GM18858 (cell line): ENCODE data around the gene ABCC1.
"Not testable (repeated sequence)": the region's sequence is repeated elsewhere in the genome, so short reads cannot be mapped to it uniquely, and the experiment has no call there.

Experiments
- ATAC-seq: cut with Tn5 transposase; IDR thresholded peaks from one replicate; pipeline ENCODE4 v1.9.1; 2021; ENCODE audit not compliant: unreplicated experiment

Gene ABCC1

DNA sequence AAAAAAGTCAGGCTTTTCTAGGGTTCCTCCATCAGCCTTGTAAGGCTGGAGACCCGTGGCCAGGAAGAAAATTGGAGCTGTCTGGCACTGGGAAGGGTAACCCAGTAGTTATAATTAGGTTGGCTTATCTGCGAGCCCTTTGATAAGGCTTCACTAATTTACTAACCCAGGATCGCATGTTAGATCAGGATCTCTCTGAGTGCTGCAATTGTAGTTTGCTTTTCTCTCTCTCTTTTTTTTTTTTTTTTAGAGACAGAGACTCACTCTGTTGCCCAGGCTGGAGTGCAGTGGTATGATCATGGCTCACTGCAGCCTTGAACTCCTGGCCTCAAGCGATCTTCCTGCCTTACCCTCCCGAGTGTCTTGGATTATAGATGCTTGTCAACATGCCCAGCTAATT lies 17.0 kb downstream of the ABCC1 start:
- no peak for ATAC-seq

DNA sequence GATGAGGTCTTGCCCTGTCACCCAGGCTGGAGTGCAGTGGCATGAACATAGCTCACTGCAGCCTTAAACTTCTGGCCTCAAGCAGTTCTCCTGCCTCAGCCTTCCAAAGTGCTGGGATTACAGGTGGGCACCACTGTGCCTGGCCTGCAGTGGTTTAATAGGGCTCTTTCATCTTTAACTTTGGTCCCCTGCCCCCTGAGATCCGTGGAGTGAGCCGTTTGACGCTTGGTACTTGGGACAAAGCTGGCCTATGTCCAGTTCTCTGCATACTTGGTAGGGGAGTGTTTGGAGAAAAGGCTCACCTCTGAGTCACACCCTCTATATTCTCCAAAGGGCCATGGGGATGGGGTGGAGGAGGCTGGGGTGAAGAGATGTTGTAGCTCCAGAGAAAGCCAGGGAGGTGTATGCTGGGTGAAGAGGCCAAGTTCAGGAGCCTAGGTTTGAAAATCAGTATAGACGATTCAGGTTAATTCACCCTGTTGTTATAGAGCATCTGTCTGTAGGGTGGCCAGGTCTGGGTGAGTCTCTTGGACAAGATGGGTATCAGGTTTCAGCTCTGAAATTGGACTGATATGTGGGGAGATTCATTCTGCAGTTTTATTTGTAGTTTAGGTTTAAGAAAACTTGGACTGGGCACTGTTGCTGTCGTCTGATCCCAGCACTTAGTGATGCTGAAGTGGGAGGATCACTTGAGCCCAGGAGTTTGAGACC lies 17.6 kb downstream of the ABCC1 start:
- no peak for ATAC-seq

DNA sequence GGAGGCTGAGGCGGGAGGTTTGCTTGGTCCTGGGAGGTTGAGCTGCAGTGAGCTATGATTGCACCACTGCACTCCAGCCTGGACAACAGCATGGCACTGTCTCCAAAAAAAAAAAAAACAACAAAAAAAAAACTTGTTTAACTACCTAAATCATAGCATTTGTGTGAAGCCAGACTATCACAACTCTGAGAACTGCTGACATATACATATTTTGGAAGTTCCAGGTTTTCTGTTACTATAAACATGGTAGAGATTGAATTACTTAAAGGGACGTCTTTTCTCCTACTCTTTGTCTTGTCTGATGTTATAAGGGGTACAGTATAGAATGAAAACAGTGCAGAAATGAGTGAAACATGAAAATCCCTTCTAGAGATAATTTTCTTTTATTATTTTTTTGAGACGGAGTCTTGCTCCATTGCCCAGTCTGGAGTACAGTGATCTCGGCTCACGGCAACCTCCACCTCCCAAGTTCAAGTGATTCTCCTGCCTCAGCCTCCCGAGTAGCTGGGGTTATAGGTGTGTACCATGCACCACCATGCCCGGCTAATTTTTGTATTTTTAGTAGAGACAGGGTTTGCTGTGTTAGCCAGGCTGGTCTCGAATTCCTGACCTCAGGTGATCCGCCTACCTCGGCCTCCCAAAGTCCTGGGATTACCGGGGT lies 18.4 kb downstream of the ABCC1 start:
- no peak for ATAC-seq

DNA sequence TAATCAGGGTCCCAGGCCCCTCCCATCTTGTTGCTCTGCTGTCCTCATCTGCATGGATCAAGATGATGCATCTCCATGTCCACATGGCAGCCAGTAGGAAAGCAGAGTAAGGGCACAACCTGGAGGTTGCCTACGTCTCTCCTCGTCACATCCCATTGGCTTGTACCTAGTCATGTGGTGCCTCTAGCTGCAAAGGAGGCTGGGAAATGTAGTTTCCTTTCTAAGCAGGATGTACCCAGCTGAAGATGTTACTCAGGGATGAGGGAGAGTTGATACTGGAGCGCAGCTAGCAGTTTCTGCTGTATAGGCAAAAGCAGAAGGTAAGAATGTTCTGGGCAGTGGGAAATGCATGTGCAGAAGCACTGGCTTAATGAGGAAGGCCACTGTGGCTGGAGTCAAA lies 20.8 kb downstream of the ABCC1 start:
- ATAC-seq, result no peak

DNA sequence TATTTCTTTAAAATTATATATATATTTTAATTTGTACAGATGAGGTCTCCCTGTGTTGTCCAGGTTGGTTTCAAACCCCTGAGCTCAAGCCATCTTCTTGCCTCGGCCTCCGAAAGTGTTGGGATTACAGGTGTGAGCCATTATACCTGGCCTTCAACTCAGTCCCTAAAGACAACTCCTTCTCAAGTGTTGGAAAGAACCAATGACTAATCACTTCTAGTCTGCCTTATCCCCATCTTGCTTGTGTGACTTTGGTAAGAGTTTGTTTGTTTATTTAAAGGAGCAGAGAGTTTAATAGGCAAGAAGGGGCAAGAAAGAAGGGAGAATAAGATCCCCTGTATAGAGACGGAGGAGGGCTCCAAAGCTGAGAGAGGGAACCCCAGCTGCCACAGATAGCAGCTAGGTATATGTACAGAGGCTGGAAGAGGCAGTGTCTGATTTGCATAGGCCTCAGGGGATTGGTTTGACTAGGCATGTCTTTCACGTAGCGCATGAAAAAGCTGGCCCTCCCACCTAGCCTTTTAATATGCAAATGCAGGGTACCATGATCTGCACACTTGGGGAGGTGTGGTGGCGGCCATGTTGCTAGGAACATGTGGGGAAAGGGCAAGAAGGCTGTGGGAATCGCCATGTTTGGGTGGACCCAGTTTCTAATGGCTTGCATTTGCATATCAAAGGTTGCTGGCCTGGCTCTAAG lies 21.5 kb downstream of the ABCC1 start:
- ATAC-seq, result no peak

DNA sequence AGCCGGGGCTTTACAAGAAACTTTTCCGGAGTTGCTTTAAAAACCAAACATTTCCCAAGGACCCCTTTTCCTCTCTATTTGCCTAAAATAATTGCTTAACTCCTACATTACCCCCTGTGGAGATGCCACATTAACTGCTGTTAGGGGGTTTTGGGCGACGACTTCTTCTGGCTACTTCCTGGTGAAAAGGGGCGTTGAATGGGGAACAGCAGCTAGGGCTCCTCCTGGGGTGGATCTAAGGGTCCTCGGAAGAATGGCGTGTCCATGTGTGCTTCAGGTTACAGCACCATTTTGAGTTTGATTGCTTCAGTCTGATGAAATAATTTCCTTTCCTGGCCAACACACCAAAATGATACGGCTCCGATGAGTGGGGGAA lies 22.0 kb downstream of the ABCC1 start:
- ATAC-seq, result no peak

DNA sequence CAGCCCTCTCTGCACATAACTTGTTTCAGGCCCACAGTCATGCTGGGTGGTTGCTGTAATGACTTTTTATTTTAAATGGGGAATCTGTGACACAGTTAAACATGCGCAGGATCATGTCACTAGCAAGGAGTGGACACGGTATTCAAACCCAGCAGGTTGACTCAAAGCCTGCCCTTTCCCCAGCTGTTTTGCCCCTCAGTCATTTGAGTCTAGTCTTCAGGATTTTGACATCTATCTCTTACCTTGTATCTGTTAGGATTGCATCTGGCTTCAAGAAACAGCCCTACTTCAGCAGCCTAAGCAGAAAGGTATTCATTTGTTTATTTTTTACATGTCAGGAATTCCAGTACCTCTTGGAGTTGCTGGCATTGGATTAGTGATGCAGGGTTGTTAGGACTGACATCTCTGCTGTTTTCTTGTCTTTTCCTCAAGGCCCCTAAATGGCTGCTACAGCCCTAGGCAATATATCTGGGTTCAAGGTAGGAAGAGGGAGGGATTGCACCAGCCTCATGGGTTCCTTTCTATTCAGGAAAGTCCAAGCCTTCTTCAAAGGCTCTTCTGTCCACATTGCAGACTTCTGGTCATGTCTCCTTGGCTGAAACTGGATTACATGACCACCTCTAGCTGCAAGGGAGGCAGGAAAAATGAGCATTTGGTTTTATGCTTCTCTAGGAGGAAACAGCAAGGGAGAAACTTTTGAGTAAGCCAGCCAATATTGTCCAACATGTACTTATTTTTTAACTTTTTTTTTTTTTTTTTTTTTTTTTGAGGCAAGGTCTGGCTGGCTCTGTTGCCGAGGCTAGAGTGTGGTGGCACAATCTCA lies 22.8 kb downstream of the ABCC1 start:
- ATAC-seq, result no peak

DNA sequence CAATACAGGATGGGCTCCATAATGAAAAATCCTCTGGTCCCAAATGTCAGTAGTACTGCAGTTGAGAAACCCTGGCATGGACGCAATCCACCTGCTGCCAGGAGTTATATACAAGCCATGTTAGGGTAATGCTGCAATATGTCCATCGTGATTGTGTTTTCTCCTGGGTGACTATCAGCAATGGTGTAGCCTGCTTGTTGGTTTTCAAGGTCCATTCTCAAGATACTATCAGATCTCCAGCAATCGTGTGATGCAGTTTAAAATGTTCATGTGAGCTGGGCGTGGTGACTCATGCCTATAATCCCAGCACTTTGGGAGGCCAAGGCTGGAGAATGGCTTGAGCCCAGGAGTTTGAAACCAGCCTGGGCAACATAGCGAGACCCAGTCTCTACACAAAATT lies 24.0 kb downstream of the ABCC1 start:
- ATAC-seq, result no peak

DNA sequence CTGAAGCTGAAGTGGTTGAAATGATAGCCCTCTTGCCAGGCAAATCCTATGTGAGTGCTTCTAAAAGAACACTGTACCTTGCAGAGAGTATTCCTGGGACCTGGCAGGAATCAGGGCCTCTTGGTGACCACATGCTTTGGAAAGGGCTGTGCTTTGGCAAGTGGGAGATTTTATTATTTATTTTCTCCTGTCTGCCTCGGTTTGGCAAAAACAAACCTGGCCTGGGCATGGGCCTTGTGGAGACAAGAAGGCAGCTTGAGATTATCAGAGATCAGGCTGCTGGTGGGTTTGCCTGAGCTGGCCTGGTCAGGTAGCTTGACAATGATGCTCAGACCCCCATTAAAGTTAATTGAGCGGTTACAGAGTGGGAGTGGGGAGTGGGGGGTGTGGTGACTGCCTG lies 24.6 kb downstream of the ABCC1 start:
- no peak for ATAC-seq

DNA sequence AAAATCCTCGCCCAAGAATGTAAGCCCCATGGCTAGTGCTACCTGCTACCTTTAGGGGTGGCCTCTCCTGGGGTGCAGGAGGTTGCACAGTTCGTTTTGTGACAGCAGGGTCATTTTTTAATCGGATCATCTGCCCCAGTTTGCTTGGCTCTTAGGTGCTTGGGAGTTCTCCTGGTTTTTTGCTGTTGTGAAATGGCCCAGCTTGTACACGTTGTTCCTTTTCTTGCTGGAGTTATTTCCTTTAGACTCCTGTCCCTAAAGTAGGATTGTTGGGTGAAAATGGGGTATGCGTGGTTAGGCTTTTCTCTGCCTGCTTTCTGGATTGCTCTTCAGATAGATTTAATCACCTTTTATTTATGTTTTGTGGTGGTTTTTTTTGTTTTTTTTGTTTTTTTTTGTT lies 25.8 kb downstream of the ABCC1 start:
- ATAC-seq, result no peak

DNA sequence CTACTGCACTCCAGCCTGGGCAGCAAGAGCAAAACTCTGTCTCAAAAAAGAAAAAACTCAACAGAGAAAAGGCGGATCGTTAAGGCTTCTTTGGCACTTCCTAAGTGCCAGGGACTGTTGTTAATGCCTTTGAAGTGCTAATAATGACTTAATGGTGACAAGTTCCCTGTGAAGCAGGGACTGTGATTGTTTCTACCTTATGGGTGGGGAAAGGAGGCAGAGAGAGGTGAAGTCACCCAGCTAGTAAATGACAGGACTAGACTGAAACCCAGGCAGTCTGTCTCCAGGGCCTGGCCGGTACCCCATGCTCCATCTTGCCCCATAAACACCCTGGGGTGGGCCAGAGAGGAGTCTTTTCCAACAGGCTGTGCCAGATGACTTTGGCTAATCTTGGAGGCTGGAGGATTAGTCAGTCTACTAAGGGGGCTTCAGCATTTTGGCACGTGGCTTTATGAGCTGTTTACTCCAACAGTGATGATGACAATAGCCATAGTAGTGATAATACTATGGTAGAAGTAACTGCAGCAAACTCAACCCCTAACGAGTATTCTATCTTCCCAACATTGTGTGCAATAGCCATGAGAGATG lies 26.9 kb downstream of the ABCC1 start:
- ATAC-seq, result no peak

DNA sequence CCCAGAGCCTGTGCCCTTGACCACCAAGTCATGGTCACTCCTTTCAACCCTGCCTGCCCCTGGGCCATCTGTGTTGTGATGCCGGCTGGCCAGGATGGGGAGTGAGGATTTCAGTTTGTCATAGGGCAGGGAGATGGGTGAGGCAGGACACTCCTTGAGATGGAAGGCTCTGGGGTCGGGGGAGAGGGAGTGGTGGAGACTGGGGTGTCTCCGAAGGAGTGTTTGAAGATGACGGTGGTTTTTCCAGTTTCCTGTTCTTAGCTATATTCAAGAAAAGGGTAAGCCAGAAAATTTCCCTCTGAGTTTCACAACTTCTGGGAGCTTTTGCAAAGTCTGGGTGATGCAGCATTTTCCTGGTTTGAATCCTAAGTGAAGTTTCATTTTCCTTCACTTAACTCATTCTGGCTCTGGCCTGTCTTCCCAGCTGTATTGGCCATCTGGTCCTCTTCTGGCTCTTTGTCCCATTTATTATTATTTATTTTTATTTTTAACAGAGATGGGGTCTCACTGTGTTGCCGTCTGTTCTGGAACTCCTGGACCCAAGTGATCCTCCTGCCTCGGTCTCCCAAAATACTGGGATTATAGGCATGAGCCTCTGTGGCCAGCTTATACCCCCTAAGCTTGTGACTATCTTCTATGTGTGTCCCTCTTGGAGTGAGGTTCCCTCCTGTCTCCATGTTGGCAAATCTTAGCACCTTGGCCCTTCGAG lies 27.7 kb downstream of the ABCC1 start:
- ATAC-seq, result no peak

DNA sequence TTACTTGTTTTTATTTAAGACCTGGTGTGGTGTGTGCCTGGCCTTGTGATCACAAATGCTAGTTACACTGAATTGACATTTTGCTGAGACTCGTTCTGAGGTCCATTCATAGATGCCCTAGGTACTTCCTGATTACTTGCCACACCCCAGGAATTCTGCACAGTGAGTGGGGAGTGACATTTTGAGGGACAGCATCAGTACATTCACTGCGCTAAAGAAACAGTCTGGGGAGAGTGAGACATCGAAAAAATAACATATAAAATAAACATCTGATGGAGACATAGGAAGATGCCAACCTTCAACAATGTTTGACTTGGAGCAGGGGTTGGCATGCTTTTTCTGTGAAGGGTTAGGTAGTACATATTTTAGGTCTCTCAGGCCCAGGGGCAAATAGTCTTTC lies 30.4 kb downstream of the ABCC1 start:
- ATAC-seq, result no peak

DNA sequence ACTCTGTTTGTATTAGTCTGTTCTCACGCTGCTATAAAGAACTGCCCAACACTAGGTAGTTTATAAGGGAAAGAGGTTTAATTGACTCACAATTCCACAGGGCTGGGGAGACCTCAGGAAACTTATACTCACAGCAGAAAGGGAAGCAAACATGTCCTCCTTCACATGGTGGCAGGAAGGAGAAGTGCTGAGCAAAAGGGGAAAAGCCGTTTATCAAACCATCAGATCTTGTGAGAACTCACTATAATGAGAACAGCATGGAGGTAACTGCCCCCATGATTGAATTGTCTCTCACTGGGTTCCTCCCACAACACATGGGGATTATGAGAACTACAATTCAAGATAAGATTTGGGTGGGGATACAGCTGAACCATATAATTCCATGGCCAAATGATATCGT lies 30.9 kb downstream of the ABCC1 start:
- no peak for ATAC-seq

DNA sequence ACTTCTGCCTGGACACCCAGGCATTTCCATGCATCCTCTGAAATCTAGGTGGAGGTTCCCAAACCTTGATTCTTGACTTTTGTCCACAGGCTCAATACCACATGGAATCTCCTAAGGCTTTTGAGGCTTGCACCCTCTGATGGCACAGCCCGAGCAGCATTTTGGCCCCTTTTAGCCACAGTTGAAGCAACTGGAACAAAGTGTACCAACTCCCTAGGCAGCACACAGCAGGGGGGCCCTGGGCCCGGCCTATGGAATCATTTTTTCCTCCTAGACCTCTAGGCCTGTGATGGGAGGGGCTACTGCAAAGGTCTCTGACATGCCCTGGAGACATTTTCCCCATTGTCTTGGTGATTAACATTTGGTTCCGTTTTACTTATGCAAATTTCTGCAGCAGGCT lies 32.0 kb downstream of the ABCC1 start:
- no peak for ATAC-seq

DNA sequence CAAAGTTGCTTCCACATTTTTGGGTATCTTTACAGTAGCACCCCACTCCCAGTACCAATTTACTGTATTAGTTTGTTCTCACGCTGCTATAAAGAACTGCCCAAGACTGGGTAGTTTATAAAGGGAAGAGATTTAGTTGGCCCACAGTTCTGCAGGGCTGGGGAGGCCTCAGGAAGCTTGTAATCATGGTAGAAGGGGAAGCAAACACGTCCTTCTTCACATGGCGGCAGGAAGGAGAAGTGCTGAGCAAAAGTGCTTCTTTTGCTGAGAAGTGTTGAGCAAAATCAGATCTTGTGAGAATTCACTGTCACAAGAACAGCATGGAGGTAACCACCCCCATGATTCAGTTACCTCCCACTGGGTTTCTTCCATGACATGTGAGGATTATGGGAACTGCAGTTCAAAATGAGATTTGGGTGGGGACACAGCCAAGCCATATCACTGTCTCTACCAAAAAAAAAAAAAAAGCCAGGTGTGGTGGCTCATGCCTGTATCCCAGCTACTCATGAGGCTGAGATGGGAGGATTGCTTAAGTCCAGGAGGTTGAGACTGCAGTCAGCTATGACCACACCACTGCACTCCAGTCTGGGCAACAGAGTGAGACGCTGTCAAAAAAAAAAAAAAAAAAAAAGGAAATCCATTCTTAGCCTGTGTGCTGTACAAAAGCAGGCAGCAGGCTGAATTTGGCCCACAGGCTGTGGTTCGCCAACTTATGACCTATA lies 32.9 kb downstream of the ABCC1 start:
- ATAC-seq, result not testable (repeated sequence)

DNA sequence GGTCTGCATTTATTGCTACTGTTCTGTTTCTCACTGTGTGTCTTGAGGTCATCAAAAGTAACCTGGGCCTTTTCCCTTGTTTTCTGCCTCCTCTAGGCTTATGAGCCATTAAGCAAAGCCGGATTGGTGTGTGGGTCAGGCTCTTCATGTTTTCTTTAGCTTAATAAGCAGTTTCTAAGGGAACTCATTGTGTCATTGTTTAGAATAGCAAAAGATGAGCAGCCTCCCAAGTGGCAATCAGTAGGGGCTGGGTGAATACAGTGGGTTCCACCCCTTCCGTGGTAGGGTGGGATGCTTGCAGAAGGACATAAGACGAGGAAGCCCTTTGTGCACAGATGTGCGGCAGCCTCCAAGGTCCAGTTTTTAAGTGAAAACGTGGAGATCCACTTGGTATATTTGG lies 34.5 kb downstream of the ABCC1 start:
- ATAC-seq, result no peak

DNA sequence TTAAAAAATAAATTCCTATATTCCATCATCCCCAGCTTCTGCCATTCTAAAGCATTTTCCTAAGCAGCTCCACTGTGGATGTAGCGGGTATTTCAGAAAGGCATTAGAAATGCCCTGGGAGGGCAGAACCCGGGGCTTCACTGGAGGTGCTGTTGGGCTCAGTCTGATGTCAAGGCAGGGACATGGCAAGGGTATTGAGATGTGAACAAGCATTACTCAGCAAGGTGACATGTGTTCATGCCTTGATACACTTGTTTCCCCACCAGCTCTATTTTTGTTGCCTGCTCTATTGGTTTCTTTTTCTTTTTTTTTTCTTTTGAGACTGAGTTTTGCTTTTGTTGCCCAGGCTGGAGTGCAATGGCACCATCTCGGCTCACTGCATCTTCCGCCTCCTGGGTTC lies 35.7 kb downstream of the ABCC1 start:
- ATAC-seq, result no peak

DNA sequence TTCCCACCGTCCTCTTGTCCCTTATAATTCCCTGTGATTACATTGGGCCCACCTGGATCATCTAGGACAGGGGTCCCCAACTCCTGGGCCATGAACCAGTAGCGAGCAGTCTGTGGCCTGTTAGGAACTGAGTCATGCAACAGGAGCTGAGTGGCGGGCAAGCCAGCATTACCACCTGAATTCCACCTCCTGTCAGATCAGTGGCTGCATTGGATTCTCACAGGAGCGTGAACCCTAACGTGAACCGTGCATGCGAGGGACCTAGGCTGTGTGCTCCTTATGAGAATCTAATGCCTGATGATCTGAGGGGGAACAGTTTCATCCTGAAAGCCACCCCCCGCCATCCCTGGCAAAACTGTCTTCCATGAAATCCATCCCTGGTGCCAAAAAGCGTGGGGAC lies 36.8 kb downstream of the ABCC1 start:
- ATAC-seq, result no peak
